Parathyroid adenoma (tissue), 2 donors: Measurements from ENCODE around the gene PLCD3.

Source experiments
- H2AFZ ChIP-seq: fragments of 300-600 bp; sonication (generic); one replicate; pipeline ENCODE4 v1.7.0; 2017; ENCODE audit warnings: antibody characterized with exemption, mild to moderate bottlenecking
- H3K27ac ChIP-seq: fragments of 300-600 bp; sonication (generic); one replicate; pipeline ENCODE4 v1.7.0; 2017
- H3K27me3 ChIP-seq: fragments of 300-600 bp; sonication (generic); one replicate; pipeline ENCODE4 v1.7.0; 2017; ENCODE audit warnings: low read length; ENCODE audit not compliant: control insufficient read depth, insufficient read depth
- H3K36me3 ChIP-seq: fragments of 300-600 bp; sonication (generic); one replicate; pipeline ENCODE4 v1.7.0; 2017; ENCODE audit warnings: low read length; ENCODE audit not compliant: control insufficient read depth, insufficient read depth
- H3K4me1 ChIP-seq: fragments of 300-600 bp; sonication (generic); one replicate; pipeline ENCODE4 v1.7.0; 2017; ENCODE audit warnings: control low read depth
- H3K4me2 ChIP-seq: fragments of 300-600 bp; sonication (generic); one replicate; pipeline ENCODE4 v1.7.0; 2017; ENCODE audit warnings: low read length
- H3K4me3 ChIP-seq: fragments of 300-600 bp; sonication (generic); one replicate; pipeline ENCODE4 v1.7.0; 2017; ENCODE audit warnings: low read depth, low read length
- H3K79me2 ChIP-seq: fragments of 300-600 bp; sonication (generic); one replicate; pipeline ENCODE4 v1.7.0; 2017; ENCODE audit warnings: control low read depth
- H3K9ac ChIP-seq: fragments of 300-600 bp; sonication (generic); one replicate; pipeline ENCODE4 v1.7.0; 2017; ENCODE audit warnings: mild to moderate bottlenecking
- H3K9me3 ChIP-seq: fragments of 300-600 bp; sonication (generic); one replicate; pipeline ENCODE4 v1.7.0; 2017; ENCODE audit warnings: low read length; ENCODE audit not compliant: control insufficient read depth
- TF ChIP-seq, protein P1 (sequence below): fragments of 300-600 bp; sonication (generic); IDR thresholded peaks from one replicate; pipeline ENCODE4 v1.7.0; 2017; ENCODE audit warnings: antibody characterized with exemption, mild to moderate bottlenecking
- donor health status: primary hyperparathyroidism.

The PLCD3 gene

GRCh38 chr17:45138911-45139532, 6.7 kb upstream of the PLCD3 start:
- H3K79me2 ChIP-seq = no peaks in the 10 kb centered on the region
- H3K27me3 ChIP-seq = no peaks in the 10 kb centered on the region
- peaks cover 7% of the 10 kb centered on the region for H3K4me1 ChIP-seq
- H3K9ac ChIP-seq = no peak overlapping the region
- no peak overlapping the region for H3K4me3 ChIP-seq
- no peak overlapping the region for H2AFZ ChIP-seq
- TF ChIP-seq, protein P1, sequence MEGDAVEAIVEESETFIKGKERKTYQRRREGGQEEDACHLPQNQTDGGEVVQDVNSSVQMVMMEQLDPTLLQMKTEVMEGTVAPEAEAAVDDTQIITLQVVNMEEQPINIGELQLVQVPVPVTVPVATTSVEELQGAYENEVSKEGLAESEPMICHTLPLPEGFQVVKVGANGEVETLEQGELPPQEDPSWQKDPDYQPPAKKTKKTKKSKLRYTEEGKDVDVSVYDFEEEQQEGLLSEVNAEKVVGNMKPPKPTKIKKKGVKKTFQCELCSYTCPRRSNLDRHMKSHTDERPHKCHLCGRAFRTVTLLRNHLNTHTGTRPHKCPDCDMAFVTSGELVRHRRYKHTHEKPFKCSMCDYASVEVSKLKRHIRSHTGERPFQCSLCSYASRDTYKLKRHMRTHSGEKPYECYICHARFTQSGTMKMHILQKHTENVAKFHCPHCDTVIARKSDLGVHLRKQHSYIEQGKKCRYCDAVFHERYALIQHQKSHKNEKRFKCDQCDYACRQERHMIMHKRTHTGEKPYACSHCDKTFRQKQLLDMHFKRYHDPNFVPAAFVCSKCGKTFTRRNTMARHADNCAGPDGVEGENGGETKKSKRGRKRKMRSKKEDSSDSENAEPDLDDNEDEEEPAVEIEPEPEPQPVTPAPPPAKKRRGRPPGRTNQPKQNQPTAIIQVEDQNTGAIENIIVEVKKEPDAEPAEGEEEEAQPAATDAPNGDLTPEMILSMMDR = no peak
- H3K4me2 ChIP-seq = no peak overlapping the region
- no peaks in the 10 kb centered on the region for H3K9me3 ChIP-seq
- no peak overlapping the region for H3K27ac ChIP-seq
- no peaks in the 10 kb centered on the region for H3K36me3 ChIP-seq

GRCh38 chr17:45137561-45138305, 5.4 kb upstream of the PLCD3 start:
- Histone ChIP-seq H3K79me2 (no peaks in the 10 kb centered on the region), H3K4me3 (no peak overlapping the region), H2AFZ (no peak overlapping the region), H3K36me3 (no peaks in the 10 kb centered on the region), H3K4me1 (peaks cover 7% of the 10 kb centered on the region), H3K9ac (no peak overlapping the region), H3K27me3 (no peaks in the 10 kb centered on the region), H3K27ac (no peak overlapping the region), H3K9me3 (no peaks in the 10 kb centered on the region), H3K4me2 (no peak overlapping the region)
- TF ChIP-seq, protein P1 = no peak

DNA sequence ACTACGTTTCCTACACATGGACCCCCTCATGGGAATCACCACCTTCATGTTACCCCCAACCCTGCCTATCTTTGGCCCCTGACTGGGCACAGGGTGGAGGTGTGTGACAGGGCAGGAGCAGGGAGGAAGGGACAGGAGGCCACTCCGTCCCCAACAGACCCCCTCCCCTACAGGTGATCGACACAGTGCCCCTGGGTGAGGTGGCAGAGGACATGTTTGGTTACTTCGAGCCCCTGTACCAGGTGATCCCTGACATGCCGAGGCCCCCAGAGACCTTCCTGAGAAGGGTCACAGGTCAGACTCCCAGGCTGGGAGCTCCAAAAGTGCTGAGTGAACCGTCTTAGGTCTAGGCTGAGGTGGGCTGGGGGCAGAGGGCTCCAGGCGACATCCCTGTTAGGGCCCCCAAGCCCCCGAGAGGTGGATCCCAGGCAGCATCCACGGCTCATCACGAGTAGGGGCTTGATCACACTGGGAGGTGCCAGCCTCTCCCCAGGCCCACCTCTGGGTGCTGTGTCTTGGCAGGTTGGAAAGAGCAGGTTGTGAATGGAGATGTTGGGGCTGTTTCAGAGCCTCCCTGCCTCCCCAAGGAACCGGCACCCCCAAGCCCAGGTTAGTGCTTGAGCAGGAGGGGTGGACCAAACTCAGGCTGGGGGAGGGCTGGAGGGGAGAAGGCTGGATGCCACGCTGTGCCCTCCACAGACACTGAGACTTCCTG, 4.7 kb upstream of the PLCD3 start:
- no peaks in the 10 kb centered on the region for H3K9me3 ChIP-seq
- H3K79me2 ChIP-seq = no peaks in the 10 kb centered on the region
- no peak overlapping the region for H3K4me3 ChIP-seq
- TF ChIP-seq, protein P1 = no peak
- peaks cover 7% of the 10 kb centered on the region for H3K4me1 ChIP-seq
- H3K9ac ChIP-seq = no peak overlapping the region
- H3K27ac ChIP-seq = no peak overlapping the region
- H3K36me3 ChIP-seq = no peaks in the 10 kb centered on the region
- no peaks in the 10 kb centered on the region for H3K27me3 ChIP-seq
- H2AFZ ChIP-seq = no peak overlapping the region
- peak overlapping the region; percentile 50 for H3K4me2 ChIP-seq

DNA sequence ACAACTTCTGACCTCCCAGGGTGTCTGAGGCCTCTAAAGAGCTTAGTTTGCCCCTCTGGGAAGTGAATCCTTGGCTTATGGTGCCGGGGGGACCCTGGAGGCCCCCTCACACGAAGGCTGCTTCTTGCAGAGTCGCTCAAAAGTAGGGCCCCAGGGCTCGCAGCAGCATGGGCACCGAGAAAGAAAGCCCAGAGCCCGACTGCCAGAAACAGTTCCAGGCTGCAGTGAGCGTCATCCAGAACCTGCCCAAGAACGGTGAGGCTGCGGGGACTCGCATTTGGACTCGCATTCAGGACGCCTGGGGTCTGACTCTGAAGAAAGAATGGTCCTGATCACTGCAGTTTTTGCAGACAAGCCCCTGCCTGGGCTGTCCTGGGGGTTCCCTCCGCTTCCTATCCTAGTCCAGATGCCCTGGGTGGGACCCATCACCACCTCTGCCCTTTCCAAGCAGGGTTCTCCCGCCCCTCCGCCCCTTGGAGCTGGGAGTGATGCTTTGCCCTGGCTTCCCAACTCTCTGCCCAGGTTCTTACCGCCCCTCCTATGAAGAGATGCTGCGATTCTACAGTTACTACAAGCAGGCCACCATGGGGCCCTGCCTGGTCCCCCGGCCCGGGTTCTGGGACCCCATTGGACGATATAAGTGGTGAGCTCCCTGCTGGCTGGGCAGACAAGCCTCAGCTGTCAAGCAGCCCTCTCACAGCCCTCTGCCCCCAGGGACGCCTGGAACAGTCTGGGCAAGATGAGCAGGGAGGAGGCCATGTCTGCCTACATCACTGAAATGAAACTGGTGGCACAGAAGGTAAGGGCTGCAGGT, 3.9 kb upstream of the PLCD3 start:
- H3K27me3 ChIP-seq = no peaks in the 10 kb centered on the region
- H2AFZ ChIP-seq = peak overlapping the region; percentile 79

More for the DNA sequence above, 3.9 kb upstream of the PLCD3 start:
- no peaks in the 10 kb centered on the region for H3K36me3 ChIP-seq
- TF ChIP-seq, protein P1 = no peak
- peak overlapping the region; percentile 45 for H3K27ac ChIP-seq
- H3K9me3 ChIP-seq = no peaks in the 10 kb centered on the region
- H3K9ac ChIP-seq = peak overlapping the region; percentile 1
- H3K79me2 ChIP-seq = no peaks in the 10 kb centered on the region
- peak overlapping the region; percentile 80 for H3K4me3 ChIP-seq
- H3K4me1 ChIP-seq = peaks cover 7% of the 10 kb centered on the region
- H3K4me2 ChIP-seq = peak overlapping the region; percentile 99
